Renal pelvis (tissue), 4 donors: ENCODE data around the gene SRGAP1. TPM values are rescaled to one million over a fixed set of nuclear protein-coding genes. Genes with fewer than 3 reads are reported as not detected.
A peak's percentile ranks its signal among the peaks of the same experiment; 100 is the strongest.
"Not testable (repeated sequence)": the region's sequence is repeated elsewhere in the genome, so short reads cannot be mapped to it uniquely, and the experiment has no call there.

Experiments
- DNase-seq: peaks from one replicate; pipeline ENCODE4 v3.0.0-alpha.2; 2013
- polyA plus RNA-seq, 3 donors: library from polyadenylated mRNA; unstranded; fragments of 120-200 nt; gene quantifications; one replicate each; pipeline ENCODE4 v1.2.1, GENCODE V29; 2013; ENCODE audit not compliant: insufficient read length in 3 of 3

SRGAP1 gene
- polyA plus RNA-seq, 3 donors = 19.7 to 33.4 (median 24.3) TPM

GRCh38 chr12:63864454-63864706 lies 19.9 kb downstream of the SRGAP1 start:
- no peak for DNase-seq

GRCh38 chr12:63865448-63865847 lies 20.9 kb downstream of the SRGAP1 start:
- DNase-seq = no peak

- no peak for DNase-seq
These were observed 22.6 kb downstream of the SRGAP1 start for GRCh38 chr12:63867053-63867452.

GRCh38 chr12:63869656-63870055 lies 25.2 kb downstream of the SRGAP1 start:
- DNase-seq = no peak

GRCh38 chr12:63870838-63871237 lies 26.3 kb downstream of the SRGAP1 start:
- no peak for DNase-seq

GRCh38 chr12:63874897-63875480 lies 30.5 kb downstream of the SRGAP1 start:
- DNase-seq = no peak

- no peak for DNase-seq
These were observed 31.2 kb downstream of the SRGAP1 start for GRCh38 chr12:63875703-63876102.

- no peak for DNase-seq
These were observed 32.5 kb downstream of the SRGAP1 start for GRCh38 chr12:63876980-63877379.

- DNase-seq = no peak
These were observed 33.2 kb downstream of the SRGAP1 start for GRCh38 chr12:63877693-63878092.

GRCh38 chr12:63880235-63880634 lies 35.7 kb downstream of the SRGAP1 start:
- DNase-seq = not testable (repeated sequence)

- no peak for DNase-seq
These were observed 36.3 kb downstream of the SRGAP1 start for GRCh38 chr12:63880742-63881263.

GRCh38 chr12:63882844-63883243 lies 38.3 kb downstream of the SRGAP1 start:
- DNase-seq = peak; percentile 71

GRCh38 chr12:63885401-63885800 lies 40.9 kb downstream of the SRGAP1 start:
- no peak for DNase-seq

- DNase-seq = no peak
These were observed 44.6 kb downstream of the SRGAP1 start for GRCh38 chr12:63888908-63889635.

- DNase-seq = no peak
These were observed 45.4 kb downstream of the SRGAP1 start for GRCh38 chr12:63889721-63890509.

GRCh38 chr12:63893170-63893569 lies 48.7 kb downstream of the SRGAP1 start:
- DNase-seq = no peak

GRCh38 chr12:63894132-63894531 lies 49.6 kb downstream of the SRGAP1 start:
- DNase-seq = no peak

GRCh38 chr12:63895841-63896240 lies 51.3 kb downstream of the SRGAP1 start:
- no peak for DNase-seq

GRCh38 chr12:63897931-63898330 lies 53.4 kb downstream of the SRGAP1 start:
- DNase-seq = no peak

GRCh38 chr12:63898764-63899337 lies 54.4 kb downstream of the SRGAP1 start:
- DNase-seq = no peak

- no peak for DNase-seq
These were observed 54.9 kb downstream of the SRGAP1 start for GRCh38 chr12:63899396-63899795.

GRCh38 chr12:63900922-63901793 lies 56.7 kb downstream of the SRGAP1 start:
- DNase-seq = no peak
